GM18499 (cell line): Measurements from ENCODE around the gene JAK3.
"Not testable (repeated sequence)": the region's sequence is repeated elsewhere in the genome, so short reads cannot be mapped to it uniquely, and the experiment has no call there.

Experiments
- ATAC-seq: cut with Tn5 transposase; IDR thresholded peaks from one replicate; pipeline ENCODE4 v1.9.1; 2021; ENCODE audit warnings: moderate number of reproducible peaks; ENCODE audit not compliant: insufficient read depth, unreplicated experiment

JAK3 gene

DNA sequence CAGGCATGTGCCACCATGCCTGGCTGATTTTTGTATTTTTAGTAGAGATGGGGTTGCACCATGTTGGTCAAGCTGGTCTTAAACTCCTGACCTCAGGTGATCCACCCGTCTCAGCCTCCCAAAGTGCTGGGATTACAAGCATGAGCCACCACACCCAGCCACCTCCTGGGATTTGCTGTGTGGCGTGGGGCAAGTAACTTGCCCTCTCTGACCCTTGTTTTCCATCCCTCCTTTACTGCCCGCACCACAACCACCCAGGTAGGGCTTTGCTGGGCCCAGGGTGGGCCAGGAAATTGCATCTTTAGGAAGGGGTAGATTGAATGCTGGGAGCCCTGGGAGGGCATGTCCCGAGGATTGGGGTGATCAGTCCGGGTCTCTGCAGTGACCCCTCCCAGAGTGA lies 64.1 kb downstream of the JAK3 start:
- not testable (repeated sequence) for ATAC-seq

DNA sequence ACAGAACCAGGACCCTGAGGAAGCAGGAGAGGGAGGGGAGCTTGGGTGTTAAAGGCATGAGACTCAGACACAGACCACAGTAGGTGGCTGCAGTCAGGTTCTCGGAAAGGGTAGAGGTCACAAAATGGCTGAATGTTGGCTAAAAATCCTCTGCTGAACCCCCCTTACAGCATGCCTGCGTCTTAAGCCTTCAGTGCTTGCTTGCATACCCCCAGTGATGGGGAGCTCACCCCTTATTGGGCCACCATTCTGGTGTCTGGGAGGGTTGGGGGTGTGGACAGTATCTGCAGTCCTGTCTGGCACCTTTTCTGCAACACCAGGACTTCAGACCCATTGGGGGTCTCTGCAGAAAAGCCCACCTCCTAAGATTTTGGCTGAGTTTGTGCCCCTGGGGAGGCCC lies 67.0 kb downstream of the JAK3 start:
- ATAC-seq = no peak

DNA sequence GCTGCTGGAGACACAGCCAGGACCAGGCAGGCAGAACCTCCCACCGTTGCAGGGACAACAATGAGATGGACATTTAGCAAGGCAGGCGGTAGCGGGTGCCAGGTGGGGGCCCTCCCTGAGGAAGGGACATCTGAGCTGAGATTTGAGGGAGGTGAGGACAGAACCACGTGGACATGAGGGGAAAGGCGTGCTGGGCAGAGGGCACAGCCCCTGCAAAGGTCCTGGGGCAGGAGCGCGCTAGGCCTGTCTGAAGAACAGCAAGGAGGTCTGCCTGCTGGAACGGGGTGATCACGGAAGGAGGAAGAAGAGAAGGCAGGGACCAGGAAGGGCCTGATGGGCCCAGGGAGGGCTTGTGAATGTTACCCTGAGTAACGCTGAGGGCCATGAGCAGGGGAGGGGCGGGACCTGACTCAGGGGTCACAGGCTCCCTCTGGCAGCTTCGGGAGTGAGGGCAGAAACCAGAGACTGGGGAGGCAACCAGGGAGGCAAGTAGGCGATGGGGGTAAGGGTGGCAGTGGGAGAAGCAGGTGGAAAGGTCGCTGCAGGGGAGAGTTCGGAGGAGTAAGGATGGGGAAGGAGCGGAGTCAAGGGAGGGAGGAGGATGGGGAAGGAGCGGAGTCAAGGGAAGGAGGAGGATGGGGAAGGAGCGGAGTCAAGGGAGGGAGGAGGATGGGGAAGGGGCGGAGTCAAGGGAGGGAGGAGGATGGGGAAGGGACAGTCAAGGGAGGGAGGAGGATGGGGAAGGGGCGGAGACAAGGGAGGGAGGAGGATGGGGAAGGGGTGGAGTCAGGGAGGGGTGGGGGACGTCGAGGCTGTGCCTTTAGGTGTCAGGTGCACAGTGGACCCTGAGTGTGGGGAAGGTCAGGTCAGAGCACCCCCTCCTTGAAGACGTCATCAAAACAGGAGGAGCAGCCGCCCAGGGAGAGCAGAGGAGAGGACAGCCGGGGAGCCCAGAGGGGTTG lies 68.5 kb downstream of the JAK3 start:
- no peak for ATAC-seq

DNA sequence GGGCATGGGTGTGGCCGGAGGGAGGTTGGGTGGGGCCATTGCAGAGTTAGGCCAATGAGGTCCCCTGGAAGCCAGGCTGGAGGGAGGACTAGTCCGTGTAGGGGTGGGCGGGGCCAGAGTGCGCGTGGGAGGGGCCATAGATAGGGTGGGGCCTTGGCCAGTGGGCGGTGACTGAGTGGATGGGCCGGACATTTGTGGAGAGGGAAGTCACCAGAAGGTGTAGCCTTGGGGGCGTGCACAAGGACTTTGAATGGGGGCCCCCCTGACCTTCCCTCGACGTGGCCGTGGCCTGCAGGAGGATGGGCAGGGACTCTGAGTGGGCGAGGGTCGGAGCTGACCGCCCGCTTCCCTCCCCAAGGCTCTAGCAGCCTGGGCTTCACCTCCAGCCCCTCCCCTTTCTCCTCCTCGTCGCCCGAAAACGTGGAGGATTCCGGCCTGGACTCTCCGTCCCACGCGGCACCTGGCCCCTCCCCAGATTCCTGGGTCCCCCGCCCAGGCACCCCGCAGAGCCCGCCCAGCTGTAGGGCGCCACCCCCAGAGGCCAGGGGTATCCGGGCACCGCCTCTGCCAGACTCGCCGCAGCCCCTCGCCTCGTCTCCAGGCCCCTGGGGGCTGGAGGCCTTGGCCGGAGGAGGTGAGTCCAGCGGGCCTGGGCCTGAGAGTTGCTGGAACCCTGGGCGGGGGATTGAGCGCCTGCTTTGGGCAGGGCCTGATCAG lies 69.4 kb downstream of the JAK3 start:
- no peak for ATAC-seq

GRCh38 chr19:17777840-17778239 lies 69.9 kb downstream of the JAK3 start:
- not testable (repeated sequence) for ATAC-seq

- ATAC-seq = peak; percentile 71
Observed at GRCh38 chr19:17775991-17776803, 71.6 kb downstream of the JAK3 start.

- no peak for ATAC-seq
Observed at GRCh38 chr19:17775245-17775927, 72.4 kb downstream of the JAK3 start.
